RWPE1 (cell line): ENCODE results near the gene SLC23A3.

Source experiments
- CTCF ChIA-PET: fragments of 350-600 bp; sonication (Branson Sonifier 250); formaldehyde crosslinking; extraction: SDS; loops from one replicate; lab custom pipeline; 2021; lab: Yijun Ruan, JAX
- POLR2A ChIA-PET: fragments of 400-600 bp; formaldehyde crosslinking; extraction: SDS; loops from one replicate; lab custom pipeline; 2020; ENCODE audit warnings: antibody characterized with exemption; ENCODE audit not compliant: low non-redundant PET; lab: Yijun Ruan, JAX
- DNase-seq: peaks from one replicate; pipeline ENCODE4 v3.0.0; 2012; ENCODE audit warnings: low spot score
- H3K27ac ChIP-seq: fragments of 450-650 bp; 2 replicates; pipeline ENCODE4 v1.5.1; 2017
- CTCF ChIP-seq: fragments of 450-650 bp; conservative IDR thresholded peaks from 2 replicates; pipeline ENCODE4 v1.5.1; 2017; ENCODE audit warnings: low read depth, mild to moderate bottlenecking

SLC23A3 gene

GRCh38 chr2:219209236-219210195 lies 39.7 kb upstream of the SLC23A3 start:
- no peak for TF ChIP-seq CTCF
- ChIA-PET POLR2A (no interaction called here), CTCF (interaction anchor here (0.6 to 1.3 kb wide), 4 partner anchors 12 to 311 kb away, joined by 3 to 5 read pairs (median 4); partner anchors contain the start of gene NHEJ1)
- DNase-seq: no peak
- peak overlapping the region; percentile 93 for H3K27ac ChIP-seq

GRCh38 chr2:219207884-219208740 lies 38.3 kb upstream of the SLC23A3 start:
- POLR2A ChIA-PET: interaction anchor here (0.8 kb wide), 1 partner anchor 21 kb away, joined by 3 read pairs; the partner anchor contains the start of genes ANKZF1 and ATG9A
- no peak for TF ChIP-seq CTCF
- H3K27ac ChIP-seq: peak overlapping the region; percentile 93
- CTCF ChIA-PET: interaction anchor here (0.6 to 1.3 kb wide), 3 partner anchors 48 to 309 kb away, joined by 3 to 4 read pairs (median 3); partner anchors contain the start of gene NHEJ1
- DNase-seq: peak; percentile 36

GRCh38 chr2:219207134-219207883 lies 37.5 kb upstream of the SLC23A3 start:
- DNase-seq: peak; percentile 85
- CTCF ChIA-PET: interaction anchor here (0.7 to 1.7 kb wide), 2 partner anchors 38 to 87 kb away, joined by 3 to 7 read pairs; partner anchors contain the start of gene STK16
- TF ChIP-seq CTCF: no peak
- POLR2A ChIA-PET: interaction anchor here (1.7 kb wide), 1 partner anchor 12 kb away, joined by 6 read pairs; the partner anchor contains the start of gene ABCB6
- peak overlapping the region; percentile 93 for H3K27ac ChIP-seq

- DNase-seq: peak; percentile 96
- TF ChIP-seq CTCF: no peak
- ChIA-PET CTCF (interaction anchor here (0.6 to 1.7 kb wide), 4 partner anchors 22 to 88 kb away, joined by 3 to 7 read pairs (median 3); partner anchors contain the start of gene STK16), POLR2A (interaction anchor here (0.6 to 1.7 kb wide), 5 partner anchors 11 to 103 kb away, joined by 3 to 6 read pairs (median 4); partner anchors contain the start of gene ABCB6)
- H3K27ac ChIP-seq: peak within 1 kb of the TSS; percentile 93
These were observed 36.7 kb upstream of the SLC23A3 start, which contains the start of gene ZFAND2B for GRCh38 chr2:219206328-219207133. ZFAND2B (plus strand) TSS chr2:219206782; CDS start chr2:219206988, 206 bp downstream.

- POLR2A ChIA-PET: interaction anchor here (0.6 to 1.7 kb wide), 5 partner anchors 12 to 103 kb away, joined by 3 to 6 read pairs (median 4); partner anchors contain the start of gene ABCB6
- CTCF ChIA-PET: interaction anchor here (0.6 to 1.7 kb wide), 2 partner anchors 58 to 89 kb away, joined by 3 to 7 read pairs; no protein-coding TSS in a partner anchor
- DNase-seq: no peak
- TF ChIP-seq CTCF: no peak
- H3K27ac ChIP-seq: peak overlapping the region; percentile 93
These were observed 36.1 kb upstream of the SLC23A3 start for GRCh38 chr2:219205981-219206327.
